ENCODE results near the gene NMNAT3. TPM values are rescaled to one million over a fixed set of nuclear protein-coding genes. Genes with fewer than 3 reads are reported as not detected.

The NMNAT3 gene
- total RNA-seq, 4 donors from 2014 or later = 9.6 to 17.1 (median 11.3) TPM

DNA sequence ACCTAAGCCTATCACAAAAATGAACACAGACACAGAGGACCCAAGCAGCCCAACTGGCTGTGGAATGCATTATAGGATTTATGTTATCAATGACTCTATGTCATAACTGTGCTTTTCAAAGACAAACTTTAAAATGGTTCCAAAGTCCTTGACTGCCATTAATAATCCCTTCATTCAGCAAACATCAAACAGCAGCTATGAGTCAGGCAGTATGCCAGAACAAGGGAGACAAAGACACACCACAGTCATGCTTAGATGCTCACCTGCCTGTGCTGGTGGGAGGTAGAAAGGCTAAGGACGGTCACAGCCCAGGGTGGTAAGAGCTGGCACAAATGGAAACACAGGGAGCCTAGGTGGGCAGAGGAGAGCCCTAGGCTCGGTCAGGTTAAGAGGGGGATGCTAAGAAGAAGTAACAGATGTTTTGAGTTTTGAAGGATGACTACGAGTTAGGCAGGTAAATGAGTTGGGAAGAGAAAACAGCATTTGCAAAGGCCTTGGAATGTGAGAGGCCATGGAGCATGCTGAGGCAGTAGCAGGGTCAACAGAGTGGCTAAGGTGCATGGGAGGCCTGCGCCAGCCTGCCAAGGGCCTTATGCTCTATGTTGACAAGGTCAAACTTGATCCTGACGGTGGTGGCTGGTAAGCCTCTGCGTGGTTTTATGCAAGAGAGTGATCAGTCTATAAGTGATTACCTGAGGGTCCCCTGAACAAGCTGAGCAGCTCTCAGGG lies 23.0 kb downstream of the NMNAT3 start:
- no peak for ATAC-seq
- Histone ChIP-seq H3K27ac (no peak overlapping the region), H3K4me3 (no peak overlapping the region), H3K9me3 (no peaks in the 10 kb centered on the region), H3K27me3 (no peaks in the 10 kb centered on the region), H3K36me3 (no peaks in the 10 kb centered on the region), H3K4me1 (peaks cover 0 to 54% (median 6%) of the 10 kb centered on the region in 3 donors)
- TF ChIP-seq CTCF (IDR thresholded peaks at IDR 0.05) (no peak), POLR2AphosphoS5 (IDR thresholded peaks at IDR 0.05) (no peak), EP300 (IDR thresholded peaks at IDR 0.05) (no peak), POLR2A (IDR thresholded peaks at IDR 0.05) (no peak)
- 86 to 89% methylated on average over 6 of the region's 6 CpGs for WGBS, 2 donors (ENCODE audit: low coverage in 1 of 2)

GRCh38 chr3:139653582-139653981 lies 24.2 kb downstream of the NMNAT3 start:
- H3K4me1 ChIP-seq = peaks cover 0 to 54% (median 6%) of the 10 kb centered on the region in 3 donors
- peak overlapping the region in 2 of 4 donors; percentile 1 to 5 for H3K27ac ChIP-seq
- WGBS, 2 donors (ENCODE audit: low coverage in 1 of 2) = 70% methylated on average over 5 of the region's 9 CpGs; no CpG with 5 or more reads in 1 of the 2 donors
- H3K4me3 ChIP-seq = no peak overlapping the region
- ATAC-seq = peak; percentile 66
- TF ChIP-seq EP300 (IDR thresholded peaks at IDR 0.05) (no peak), POLR2A (IDR thresholded peaks at IDR 0.05) (no peak), CTCF (IDR thresholded peaks at IDR 0.05) (no peak), POLR2AphosphoS5 (IDR thresholded peaks at IDR 0.05) (no peak)
- H3K9me3 ChIP-seq = no peaks in the 10 kb centered on the region
- H3K27me3 ChIP-seq = no peaks in the 10 kb centered on the region
- H3K36me3 ChIP-seq = no peaks in the 10 kb centered on the region

- no peaks in the 10 kb centered on the region for H3K36me3 ChIP-seq
- no peak for TF ChIP-seq EP300 (IDR thresholded peaks at IDR 0.05)
- TF ChIP-seq CTCF (IDR thresholded peaks at IDR 0.05) = no peak
- no peak for TF ChIP-seq POLR2AphosphoS5 (IDR thresholded peaks at IDR 0.05)
- no peak for TF ChIP-seq POLR2A (IDR thresholded peaks at IDR 0.05)
- no peaks in the 10 kb centered on the region for H3K9me3 ChIP-seq
- ATAC-seq = no peak
- no peaks in the 10 kb centered on the region for H3K27me3 ChIP-seq
- 69 to 78% methylated on average over 3 of the region's 3 CpGs for WGBS, 2 donors (ENCODE audit: low coverage in 1 of 2)
- no peak overlapping the region for H3K27ac ChIP-seq
- no peak overlapping the region for H3K4me3 ChIP-seq
- H3K4me1 ChIP-seq = peaks cover 0 to 54% (median 6%) of the 10 kb centered on the region in 3 donors
Measured at GRCh38 chr3:139652561-139652960, 25.2 kb downstream of the NMNAT3 start.

- TF ChIP-seq EP300 (IDR thresholded peaks at IDR 0.05) (no peak), CTCF (IDR thresholded peaks at IDR 0.05) (no peak), POLR2AphosphoS5 (IDR thresholded peaks at IDR 0.05) (no peak), POLR2A (IDR thresholded peaks at IDR 0.05) (no peak)
- no peak overlapping the region for H3K27ac ChIP-seq
- 62 to 70% methylated on average over 2 to 3 of the region's 3 CpGs for WGBS, 2 donors (ENCODE audit: low coverage in 1 of 2)
- no peak for ATAC-seq
- no peaks in the 10 kb centered on the region for H3K36me3 ChIP-seq
- no peaks in the 10 kb centered on the region for H3K27me3 ChIP-seq
- H3K4me1 ChIP-seq = peaks cover 0 to 21% (median 0%) of the 10 kb centered on the region in 3 donors
- H3K9me3 ChIP-seq = no peaks in the 10 kb centered on the region
- no peak overlapping the region for H3K4me3 ChIP-seq
Measured at GRCh38 chr3:139647866-139648435, 29.8 kb downstream of the NMNAT3 start.

- Histone ChIP-seq H3K4me3 (no peak overlapping the region), H3K9me3 (no peaks in the 10 kb centered on the region), H3K36me3 (no peaks in the 10 kb centered on the region), H3K27ac (no peak overlapping the region), H3K4me1 (peaks cover 0 to 10% (median 0%) of the 10 kb centered on the region in 3 donors), H3K27me3 (no peaks in the 10 kb centered on the region)
- ATAC-seq = no peak
- TF ChIP-seq CTCF (IDR thresholded peaks at IDR 0.05) (no peak), EP300 (IDR thresholded peaks at IDR 0.05) (no peak), POLR2AphosphoS5 (IDR thresholded peaks at IDR 0.05) (no peak), POLR2A (IDR thresholded peaks at IDR 0.05) (no peak)
- 92 to 100% methylated on average over 3 to 4 of the region's 4 CpGs for WGBS, 2 donors (ENCODE audit: low coverage in 1 of 2)
Measured at GRCh38 chr3:139646512-139646911, 31.3 kb downstream of the NMNAT3 start.
